SK-N-SH (cell line): ENCODE data around the gene NDOR1. TPM values are rescaled to one million over a fixed set of nuclear protein-coding genes. Genes with fewer than 3 reads are reported as not detected.

ENCODE experiments used
- CTCF ChIA-PET: fragments of 300-600, 350-600 bp; formaldehyde crosslinking; extraction: SDS; loops from one replicate; lab custom pipeline; 2021; lab: Yijun Ruan, JAX
- POLR2A ChIA-PET: fragments of 350-600 bp; sonication (Branson Sonifier 250); formaldehyde crosslinking; extraction: SDS; loops from one replicate; lab custom pipeline; 2020; ENCODE audit warnings: antibody characterized with exemption, inconsistent platforms; lab: Yijun Ruan, JAX
- DNase-seq: peaks from one replicate; pipeline ENCODE4 v3.0.0; 2012
- H2AFZ ChIP-seq: fragments of 200-600 bp; sonication (generic); 2 replicates; pipeline ENCODE4 v1.8.1; 2016; ENCODE audit warnings: antibody characterized with exemption, mild to moderate bottlenecking, low read depth
- H3F3A ChIP-seq: fragments of 200-600 bp; sonication (generic); replicated peaks from 2 replicates; pipeline ENCODE3; 2016; ENCODE audit warnings: antibody characterized with exemption, mild to moderate bottlenecking; ENCODE audit not compliant: insufficient read depth
- H3K27ac ChIP-seq, 2 experiments: fragments of 200-500 bp in 1 of 2; fragments of 200-600 bp in 1 of 2; sonication (Bioruptor generic) in 1 of 2; sonication (generic), shearing (Covaris generic) in 1 of 2; 2 replicates each; pipeline versions ENCODE4 v1.5.1 to v1.6.1; 2014 to 2016; ENCODE audit warnings: low read depth in 2 of 2, inconsistent platforms in 1 of 2, low read length in 1 of 2, mild to moderate bottlenecking in 1 of 2, mixed read lengths in 1 of 2
- H3K27me3 ChIP-seq: fragments of 200-600 bp; sonication (generic), shearing (Covaris generic); 2 replicates; pipeline ENCODE4 v1.6.1; 2016; ENCODE audit warnings: mixed run types; ENCODE audit not compliant: insufficient read depth
- H3K36me3 ChIP-seq, 2 experiments: fragments of 200-500 bp in 1 of 2; fragments of 200-600 bp in 1 of 2; sonication (Bioruptor generic) in 1 of 2; sonication (generic) in 1 of 2; replicated peaks in 1 of 2; 2 replicates each; pipeline versions ENCODE3 to v1.5.1; 2014 to 2016; ENCODE audit warnings: low read length in 1 of 2, mild to moderate bottlenecking in 1 of 2; ENCODE audit not compliant: insufficient read depth in 2 of 2, control insufficient read depth in 1 of 2
- H3K4me1 ChIP-seq, 2 experiments: fragments of 200-500 bp in 1 of 2; fragments of 200-600 bp in 1 of 2; sonication (Bioruptor generic) in 1 of 2; sonication (generic), shearing (Covaris generic) in 1 of 2; 2 replicates each; pipeline versions ENCODE4 v1.5.1 to v1.6.1; 2014 to 2016; ENCODE audit warnings: low read depth in 1 of 2, low read length in 1 of 2, mixed run types in 1 of 2; ENCODE audit not compliant: insufficient read depth in 2 of 2, control insufficient read depth in 1 of 2
- H3K4me2 ChIP-seq: fragments of 200-600 bp; sonication (generic), shearing (Covaris generic); 2 replicates; pipeline ENCODE4 v1.6.1; 2017; ENCODE audit warnings: mixed run types
- H3K4me3 ChIP-seq, 2 experiments: fragments of 200-500 bp in 1 of 2; fragments of 200-600 bp in 1 of 2; sonication (Bioruptor generic) in 1 of 2; sonication (generic), shearing (Covaris generic) in 1 of 2; 2 replicates each; pipeline versions ENCODE4 v1.5.1 to v1.8.1; 2014 to 2016; ENCODE audit warnings: low read depth in 2 of 2, inconsistent platforms in 1 of 2, low read length in 1 of 2, mild to moderate bottlenecking in 1 of 2, mixed read lengths in 1 of 2, moderate library complexity in 1 of 2
- H3K79me2 ChIP-seq: fragments of 200-600 bp; sonication (generic); 2 replicates; pipeline ENCODE4 v1.8.1; 2017; ENCODE audit warnings: mild to moderate bottlenecking; ENCODE audit not compliant: insufficient read depth
- H3K9ac ChIP-seq: fragments of 200-600 bp; sonication (generic); 2 replicates; pipeline ENCODE4 v1.6.1; 2017; ENCODE audit warnings: mixed run types
- H3K9me2 ChIP-seq: fragments of 200-600 bp; sonication (generic); 2 replicates; pipeline ENCODE4 v1.6.1; 2017; ENCODE audit warnings: mixed run types
- H3K9me3 ChIP-seq: fragments of 200-600 bp; sonication (generic); 2 replicates; pipeline ENCODE4 v1.6.1; 2017; ENCODE audit warnings: mixed run types, mild to moderate bottlenecking, moderate library complexity
- H4K20me1 ChIP-seq: fragments of 200-600 bp; sonication (generic); 2 replicates; pipeline ENCODE4 v1.6.1; 2017; ENCODE audit warnings: mild to moderate bottlenecking, mixed run types; ENCODE audit not compliant: insufficient read depth
- EP300 ChIP-seq, 2 experiments: IDR thresholded peaks; 2 replicates each; pipeline versions ENCODE4 v1.4.0 to v1.6.1; 2012; ENCODE audit warnings: borderline replicate concordance in 1 of 2, low read depth in 1 of 2, low read length in 1 of 2
- EZH2phosphoT487 ChIP-seq: fragments of 200-600 bp; sonication (generic); IDR thresholded peaks from 2 replicates; pipeline ENCODE4 v1.6.1; 2017; ENCODE audit warnings: low read depth, mixed run types, mild to moderate bottlenecking, antibody characterized with exemption, moderate library complexity, borderline replicate concordance
- FOXJ3 ChIP-seq: sonication (generic); formaldehyde crosslinking; IDR thresholded peaks from 2 replicates; pipeline ENCODE4 v1.5.1; 2020; ENCODE audit warnings: mild to moderate bottlenecking, missing genetic modification reagents
- FOXM1 ChIP-seq: IDR thresholded peaks from 2 replicates; pipeline ENCODE4 v1.4.0; 2012; ENCODE audit warnings: low read depth, mild to moderate bottlenecking
- GATA2 ChIP-seq: sonication (generic); formaldehyde crosslinking; IDR thresholded peaks from 2 replicates; pipeline ENCODE4 v1.5.0; 2020; ENCODE audit warnings: mild to moderate bottlenecking, missing genetic modification reagents
- JUND ChIP-seq: IDR thresholded peaks from 2 replicates; pipeline ENCODE4 v1.4.0; 2012
- NFIC ChIP-seq: IDR thresholded peaks from 2 replicates; pipeline ENCODE4 v1.4.0; 2012; ENCODE audit warnings: borderline replicate concordance
- NRF1 ChIP-seq: IDR thresholded peaks from 2 replicates; pipeline ENCODE4 v1.6.1; 2012; ENCODE audit warnings: low read depth, mild to moderate bottlenecking, low read length
- RCOR1 ChIP-seq: fragments of 150-350 bp; IDR thresholded peaks from 2 replicates; pipeline ENCODE4 v1.6.1; 2017; ENCODE audit warnings: antibody characterized with exemption, low read length
- REST ChIP-seq: IDR thresholded peaks from 2 replicates; pipeline ENCODE4 v1.6.1; 2012; ENCODE audit warnings: mild to moderate bottlenecking, low read depth, low read length, moderate library complexity
- TAF1 ChIP-seq: IDR thresholded peaks from 2 replicates; pipeline ENCODE4 v1.6.1; 2012; ENCODE audit warnings: low read depth, mild to moderate bottlenecking, low read length, moderate library complexity, borderline replicate concordance
- TCF12 ChIP-seq: IDR thresholded peaks from 2 replicates; pipeline ENCODE4 v1.4.0; 2012
- TEAD4 ChIP-seq: IDR thresholded peaks from 2 replicates; pipeline ENCODE4 v1.4.0; 2012; ENCODE audit warnings: mild to moderate bottlenecking, borderline replicate concordance; ENCODE audit not compliant: insufficient read depth
- USF2 ChIP-seq: fragments of 150-350 bp; IDR thresholded peaks from 2 replicates; pipeline ENCODE4 v1.6.1; 2017; ENCODE audit warnings: antibody characterized with exemption, low read length, low read depth, borderline replicate concordance
- WGBS: methylation state at CpG from one replicate; pipeline ENCODE4 v1.1.6; 2017; ENCODE audit warnings: low lambda C conversion rate; 5-methylcytosine and 5-hydroxymethylcytosine counted together
- polyA plus RNA-seq, 3 experiments: library from polyadenylated mRNA; depleted of rRNA; stranded (reverse); fragments of >200 nt; gene quantifications; 2 replicates each; pipeline ENCODE4 v1.2.3, GENCODE V29; 2012

NDOR1 gene
- polyA plus RNA-seq, 1 of the 3 experiments (the other 2 are of a cell fraction) = 8.6 TPM

- H2AFZ ChIP-seq = no peak overlapping the region
- H3K4me2 ChIP-seq = no peak overlapping the region
- H3K9me2 ChIP-seq = no peaks in the 10 kb centered on the region
- TF ChIP-seq TCF12 (no peak), USF2 (no peak), TAF1 (no peak), NRF1 (no peak), RCOR1 (no peak), FOXM1 (no peak), REST (no peak), GATA2 (CRISPR knock-in tag) (no peak)
- H3K4me1 ChIP-seq = peaks cover 9 to 22% of the 10 kb centered on the region in 2 experiments; a peak in 2 of 4 replicates
- no peak overlapping the region for H3K4me3 ChIP-seq
- no peaks in the 10 kb centered on the region for H4K20me1 ChIP-seq
- H3K36me3 ChIP-seq = no peaks in the 10 kb centered on the region
- no peak overlapping the region for H3K9ac ChIP-seq
- 89% methylated on average over 7 of the region's 35 CpGs for WGBS
- H3K27me3 ChIP-seq = no peaks in the 10 kb centered on the region
- DNase-seq = no peak
- CTCF ChIA-PET = interaction anchor here (1.0 to 4.5 kb wide), 37 partner anchors 11 to 426 kb away, joined by 3 to 95 read pairs (median 6); partner anchors contain the start of genes ANAPC2, CYSRT1, DPP7 and GRIN1
- POLR2A ChIA-PET = interaction anchor here (1.0 to 1.3 kb wide), 4 partner anchors 18 to 187 kb away, joined by 3 to 4 read pairs (median 3); partner anchors contain the start of genes EXD3 and NOXA1
- H3K9me3 ChIP-seq = no peaks in the 10 kb centered on the region
- H3F3A ChIP-seq = peaks cover 9% of the 10 kb centered on the region
- H3K27ac ChIP-seq = no peak overlapping the region
- H3K79me2 ChIP-seq = peaks cover 27% of the 10 kb centered on the region
Measured at GRCh38 chr9:137235424-137236237, 30.1 kb downstream of the NDOR1 start.

- peak overlapping the region in 1 of 2 experiments; percentile 44; a peak in 1 of 4 replicates for H3K4me3 ChIP-seq
- peaks cover 27% of the 10 kb centered on the region for H3K79me2 ChIP-seq
- no peaks in the 10 kb centered on the region for H3K27me3 ChIP-seq
- no peak overlapping the region for H3K9ac ChIP-seq
- ChIA-PET POLR2A (interaction anchor here (0.7 to 1.3 kb wide), 7 partner anchors 18 to 187 kb away, joined by 3 to 4 read pairs (median 3); partner anchors contain the start of genes EXD3, NDOR1, NOXA1 and TMEM203), CTCF (interaction anchor here (0.6 to 4.5 kb wide), 61 partner anchors 12 to 426 kb away, joined by 3 to 95 read pairs (median 4); partner anchors contain the start of genes ANAPC2, CYSRT1, DPP7 and GRIN1)
- DNase-seq = peak; percentile 98
- no peaks in the 10 kb centered on the region for H4K20me1 ChIP-seq
- H3F3A ChIP-seq = peaks cover 9% of the 10 kb centered on the region
- WGBS = 61% methylated on average over 10 of the region's 31 CpGs
- H3K9me3 ChIP-seq = no peaks in the 10 kb centered on the region
- no peak overlapping the region for H3K4me2 ChIP-seq
- peaks cover 9 to 22% of the 10 kb centered on the region in 2 experiments; a peak in 2 of 4 replicates for H3K4me1 ChIP-seq
- no peak overlapping the region for H3K27ac ChIP-seq
- no peaks in the 10 kb centered on the region for H3K9me2 ChIP-seq
- no peak overlapping the region for H2AFZ ChIP-seq
- no peaks in the 10 kb centered on the region for H3K36me3 ChIP-seq
- TF ChIP-seq FOXJ3 (CRISPR knock-in tag) (no peak), NFIC (no peak), REST (no peak), TAF1 (no peak), EP300 (IDR thresholded peaks at IDR 0.05; ENCODE audit: borderline replicate concordance in 1 of 2, low read depth in 1 of 2, low read length in 1 of 2) (no peak), JUND (no peak), EZH2phosphoT487 (no peak), TEAD4 (no peak)
Measured at GRCh38 chr9:137236238-137236935, 30.9 kb downstream of the NDOR1 start.
